MCF 10A (cell line): ENCODE results near the gene NEURL1B. TPM values are rescaled to one million over a fixed set of nuclear protein-coding genes. Genes with fewer than 3 reads are reported as not detected.

Experiments used
- BruUV-seq: library from RNA; stranded (reverse); fragments of 400-500 nt; replicated peaks from 2 replicates; lab custom pipeline; 2021; lab: Mats Ljungman, UMichigan
- CTCF ChIA-PET: fragments of 300-600 bp; sonication (Branson Sonifier 250); formaldehyde crosslinking; extraction: SDS; loops from one replicate; lab custom pipeline; 2021; ENCODE audit warnings: antibody characterized with exemption, inconsistent platforms; lab: Yijun Ruan, JAX
- POLR2A ChIA-PET: fragments of 300-600, 350-650 bp; sonication (Branson Sonifier 250); formaldehyde crosslinking; extraction: SDS; loops from one replicate; lab custom pipeline; 2020; ENCODE audit warnings: antibody characterized with exemption, inconsistent platforms; lab: Yijun Ruan, JAX
- DNase-seq: peaks from one replicate; pipeline ENCODE4 v3.0.0-alpha.2; 2018; ENCODE audit not compliant: unreplicated experiment
- H3K27ac Mint-ChIP-seq: one replicate; pipeline ENCODE4 v1.8.0; 2022; ENCODE audit warnings: mild to moderate bottlenecking, low read depth, mixed read lengths; ENCODE audit not compliant: unreplicated experiment
- H3K27me3 Mint-ChIP-seq: one replicate; pipeline ENCODE4 v1.8.0; 2022; ENCODE audit warnings: mixed read lengths; ENCODE audit not compliant: insufficient read depth, unreplicated experiment
- H3K36me3 Mint-ChIP-seq: one replicate; pipeline ENCODE4 v1.8.0; 2022; ENCODE audit warnings: mild to moderate bottlenecking, moderate library complexity, mixed read lengths; ENCODE audit not compliant: insufficient read depth, unreplicated experiment
- H3K4me1 Mint-ChIP-seq: one replicate; pipeline ENCODE4 v1.8.0; 2022; ENCODE audit warnings: mixed read lengths; ENCODE audit not compliant: insufficient read depth, unreplicated experiment
- H3K4me3 Mint-ChIP-seq: one replicate; pipeline ENCODE4 v1.8.0; 2022; ENCODE audit warnings: mild to moderate bottlenecking, moderate library complexity, mixed read lengths; ENCODE audit not compliant: unreplicated experiment
- H3K9me3 Mint-ChIP-seq: one replicate; pipeline ENCODE4 v1.8.0; 2022; ENCODE audit warnings: mixed read lengths; ENCODE audit not compliant: unreplicated experiment
- intact Hi-C: fragments of 100-400 bp; cut with micrococcal nuclease; formaldehyde crosslinking; loops from 2 replicates; pipeline ENCODE4 v1.14.1; 2022
- total RNA-seq: library from RNA; stranded (reverse); gene quantifications from 2 replicates; pipeline ENCODE4 v1.2.3, GENCODE V29; 2022
- TF ChIP-seq, protein P1 (sequence below): fragments of 200-600 bp; IDR thresholded peaks from one replicate; pipeline ENCODE4 v1.8.0; 2022; ENCODE audit warnings: antibody characterized with exemption, mild to moderate bottlenecking; ENCODE audit not compliant: unreplicated experiment

The NEURL1B gene
- total RNA-seq, 1 experiment from 2014 or later, result 7.6 TPM

GRCh38 chr5:172688349-172689217 is 47.5 kb downstream of the NEURL1B start:
- H3K9me3 Mint-ChIP-seq, result no peaks in the 10 kb centered on the region
- ChIA-PET POLR2A (interaction anchor here (0.8 kb wide), 1 partner anchor 10 kb away, joined by 3 read pairs; no protein-coding TSS in a partner anchor), CTCF (interaction anchor here (0.5 to 2.0 kb wide), 5 partner anchors 8 to 437 kb away, joined by 4 to 9 read pairs (median 5); no protein-coding TSS in a partner anchor)
- no TSS peak for BruUV-seq
- peak overlapping the region; percentile 49 for H3K27ac Mint-ChIP-seq
- TF ChIP-seq, protein P1, sequence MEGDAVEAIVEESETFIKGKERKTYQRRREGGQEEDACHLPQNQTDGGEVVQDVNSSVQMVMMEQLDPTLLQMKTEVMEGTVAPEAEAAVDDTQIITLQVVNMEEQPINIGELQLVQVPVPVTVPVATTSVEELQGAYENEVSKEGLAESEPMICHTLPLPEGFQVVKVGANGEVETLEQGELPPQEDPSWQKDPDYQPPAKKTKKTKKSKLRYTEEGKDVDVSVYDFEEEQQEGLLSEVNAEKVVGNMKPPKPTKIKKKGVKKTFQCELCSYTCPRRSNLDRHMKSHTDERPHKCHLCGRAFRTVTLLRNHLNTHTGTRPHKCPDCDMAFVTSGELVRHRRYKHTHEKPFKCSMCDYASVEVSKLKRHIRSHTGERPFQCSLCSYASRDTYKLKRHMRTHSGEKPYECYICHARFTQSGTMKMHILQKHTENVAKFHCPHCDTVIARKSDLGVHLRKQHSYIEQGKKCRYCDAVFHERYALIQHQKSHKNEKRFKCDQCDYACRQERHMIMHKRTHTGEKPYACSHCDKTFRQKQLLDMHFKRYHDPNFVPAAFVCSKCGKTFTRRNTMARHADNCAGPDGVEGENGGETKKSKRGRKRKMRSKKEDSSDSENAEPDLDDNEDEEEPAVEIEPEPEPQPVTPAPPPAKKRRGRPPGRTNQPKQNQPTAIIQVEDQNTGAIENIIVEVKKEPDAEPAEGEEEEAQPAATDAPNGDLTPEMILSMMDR, result no peak
- no peak for DNase-seq
- intact Hi-C loops, result no loop called here
- no peaks in the 10 kb centered on the region for H3K4me1 Mint-ChIP-seq
- H3K27me3 Mint-ChIP-seq, result no peaks in the 10 kb centered on the region
- H3K4me3 Mint-ChIP-seq, result no peak overlapping the region
- H3K36me3 Mint-ChIP-seq, result peaks cover 4% of the 10 kb centered on the region

GRCh38 chr5:172689218-172689572 is 48.1 kb downstream of the NEURL1B start:
- DNase-seq, result no peak
- H3K27me3 Mint-ChIP-seq, result no peaks in the 10 kb centered on the region
- H3K4me3 Mint-ChIP-seq, result no peak overlapping the region
- H3K9me3 Mint-ChIP-seq, result no peaks in the 10 kb centered on the region
- H3K4me1 Mint-ChIP-seq, result no peaks in the 10 kb centered on the region
- no TSS peak for BruUV-seq
- intact Hi-C loops, result no loop called here
- POLR2A ChIA-PET, result interaction anchor here (0.8 kb wide), 1 partner anchor 9 kb away, joined by 3 read pairs; no protein-coding TSS in a partner anchor
- CTCF ChIA-PET, result interaction anchor here (0.5 to 0.7 kb wide), 3 partner anchors 64 to 259 kb away, joined by 4 to 5 read pairs (median 4); no protein-coding TSS in a partner anchor
- TF ChIP-seq, protein P1, result no peak
- peaks cover 4% of the 10 kb centered on the region for H3K36me3 Mint-ChIP-seq
- H3K27ac Mint-ChIP-seq, result no peak overlapping the region

GRCh38 chr5:172689801-172690200 is 48.7 kb downstream of the NEURL1B start:
- ChIA-PET POLR2A (no interaction called here), CTCF (interaction anchor here (0.5 to 0.8 kb wide), 2 partner anchors 208 to 209 kb away, joined by 3 to 4 read pairs; no protein-coding TSS in a partner anchor)
- no peaks in the 10 kb centered on the region for H3K9me3 Mint-ChIP-seq
- H3K27ac Mint-ChIP-seq, result no peak overlapping the region
- peaks cover 4% of the 10 kb centered on the region for H3K36me3 Mint-ChIP-seq
- DNase-seq, result no peak
- no TSS peak for BruUV-seq
- H3K4me1 Mint-ChIP-seq, result no peaks in the 10 kb centered on the region
- intact Hi-C loops, result no loop called here
- no peak overlapping the region for H3K4me3 Mint-ChIP-seq
- H3K27me3 Mint-ChIP-seq, result no peaks in the 10 kb centered on the region
- TF ChIP-seq, protein P1, result no peak
